Measurements from ENCODE around the gene KCNA3. TPM values are rescaled to one million over a fixed set of nuclear protein-coding genes. Genes with fewer than 3 reads are reported as not detected.

The KCNA3 gene
- polyA plus RNA-seq, 3 donors from 2014 or later: 11.7 to 15.3 (median 12.4) TPM

GRCh38 chr1:110645211-110645610 is 29.5 kb downstream of the KCNA3 start:
- Mint-ChIP-seq H3K4me3 (no peak overlapping the region), H3K4me1 (peaks cover 38 to 41% of the 10 kb centered on the region in 2 donors), H3K36me3 (peaks cover 0 to 3% (median 0%) of the 10 kb centered on the region in 3 donors), H3K9me3 (peaks cover 0 to under 1% (median 0%) of the 10 kb centered on the region in 6 donors), H3K27me3 (ENCODE audit: low read depth in 3 of 3) (no peaks in the 10 kb centered on the region), H3K27ac (no peak overlapping the region)
- DNase-seq: no peak

- Mint-ChIP-seq H3K4me3 (peak overlapping the region in 2 of 5 donors; percentile 19 to 40), H3K27ac (peak overlapping the region in 1 of 6 donors; percentile 27), H3K27me3 (ENCODE audit: low read depth in 3 of 3) (no peaks in the 10 kb centered on the region), H3K36me3 (peaks cover 0 to 5% (median 3%) of the 10 kb centered on the region in 3 donors), H3K4me1 (peaks cover 49 to 53% of the 10 kb centered on the region in 2 donors), H3K9me3 (peaks cover 0 to 2% (median 0%) of the 10 kb centered on the region in 6 donors)
- no peak for DNase-seq
These were observed 30.8 kb downstream of the KCNA3 start for GRCh38 chr1:110643879-110644472.

- H3K36me3 Mint-ChIP-seq: peaks cover 0 to 5% (median 3%) of the 10 kb centered on the region in 3 donors
- no peak for DNase-seq
- H3K4me1 Mint-ChIP-seq: peaks cover 82 to 84% of the 10 kb centered on the region in 2 donors
- peaks cover 0 to 2% (median 0%) of the 10 kb centered on the region in 6 donors for H3K9me3 Mint-ChIP-seq
- H3K4me3 Mint-ChIP-seq: peak overlapping the region; percentile 10 to 55 (median 30)
- H3K27me3 Mint-ChIP-seq (ENCODE audit: low read depth in 3 of 3): no peaks in the 10 kb centered on the region
- H3K27ac Mint-ChIP-seq: peak overlapping the region in 2 of 6 donors; percentile 43 to 68
These were observed 34.9 kb downstream of the KCNA3 start for GRCh38 chr1:110639724-110640386.

GRCh38 chr1:110638556-110638955 is 36.2 kb downstream of the KCNA3 start:
- Mint-ChIP-seq H3K4me1 (peaks cover 82 to 88% of the 10 kb centered on the region in 2 donors), H3K27me3 (ENCODE audit: low read depth in 3 of 3) (peaks cover 0 to 2% (median 0%) of the 10 kb centered on the region in 3 donors), H3K9me3 (peaks cover 0 to 2% (median 0%) of the 10 kb centered on the region in 6 donors), H3K27ac (no peak overlapping the region), H3K36me3 (peaks cover 0 to 6% (median 3%) of the 10 kb centered on the region in 3 donors), H3K4me3 (no peak overlapping the region)
- DNase-seq: no peak

GRCh38 chr1:110638058-110638457 is 36.7 kb downstream of the KCNA3 start:
- Mint-ChIP-seq H3K4me3 (peak overlapping the region in 1 of 5 donors; percentile 13), H3K27ac (peak overlapping the region in 1 of 6 donors; percentile 41), H3K27me3 (ENCODE audit: low read depth in 3 of 3) (peaks cover 0 to 2% (median 0%) of the 10 kb centered on the region in 3 donors), H3K9me3 (peaks cover 0 to 2% (median 0%) of the 10 kb centered on the region in 6 donors), H3K4me1 (peaks cover 77 to 88% of the 10 kb centered on the region in 2 donors), H3K36me3 (peaks cover 0 to 9% (median 3%) of the 10 kb centered on the region in 3 donors)
- no peak for DNase-seq

- Mint-ChIP-seq H3K4me3 (no peak overlapping the region), H3K4me1 (peaks cover 71 to 84% of the 10 kb centered on the region in 2 donors), H3K36me3 (peaks cover 0 to 9% (median 3%) of the 10 kb centered on the region in 3 donors), H3K27me3 (ENCODE audit: low read depth in 3 of 3) (peaks cover 0 to 2% (median 0%) of the 10 kb centered on the region in 3 donors), H3K9me3 (peaks cover 0 to 2% (median 0%) of the 10 kb centered on the region in 6 donors), H3K27ac (no peak overlapping the region)
- no peak for DNase-seq
These were observed 37.3 kb downstream of the KCNA3 start for GRCh38 chr1:110637475-110637874.

- peak overlapping the region in 5 of 6 donors; percentile 14 to 72 (median 46) for H3K27ac Mint-ChIP-seq
- DNase-seq: no peak
- H3K4me1 Mint-ChIP-seq: peaks cover 60 to 72% of the 10 kb centered on the region in 2 donors
- H3K36me3 Mint-ChIP-seq: peaks cover 0 to 9% (median 3%) of the 10 kb centered on the region in 3 donors
- peak overlapping the region; percentile 57 to 78 (median 62) for H3K4me3 Mint-ChIP-seq
- H3K9me3 Mint-ChIP-seq: peaks cover 0 to 2% (median 0%) of the 10 kb centered on the region in 6 donors
- peaks cover 0 to 2% (median 0%) of the 10 kb centered on the region in 3 donors for H3K27me3 Mint-ChIP-seq (ENCODE audit: low read depth in 3 of 3)
These were observed 38.4 kb downstream of the KCNA3 start for GRCh38 chr1:110636149-110636935.

- peak overlapping the region in 5 of 6 donors; percentile 18 to 72 (median 58) for H3K27ac Mint-ChIP-seq
- peaks cover 0 to 2% (median 0%) of the 10 kb centered on the region in 6 donors for H3K9me3 Mint-ChIP-seq
- no peak for DNase-seq
- peak overlapping the region; percentile 57 to 78 (median 62) for H3K4me3 Mint-ChIP-seq
- peaks cover 0 to 2% (median 0%) of the 10 kb centered on the region in 3 donors for H3K27me3 Mint-ChIP-seq (ENCODE audit: low read depth in 3 of 3)
- peaks cover 52 to 66% of the 10 kb centered on the region in 2 donors for H3K4me1 Mint-ChIP-seq
- H3K36me3 Mint-ChIP-seq: peaks cover 0 to 9% (median 2%) of the 10 kb centered on the region in 3 donors
These were observed 39.3 kb downstream of the KCNA3 start for GRCh38 chr1:110635434-110635833.

GRCh38 chr1:110634455-110635311 is 40.1 kb downstream of the KCNA3 start:
- DNase-seq: no peak
- Mint-ChIP-seq H3K27me3 (ENCODE audit: low read depth in 3 of 3) (peaks cover 0 to 2% (median 0%) of the 10 kb centered on the region in 3 donors), H3K9me3 (no peaks in the 10 kb centered on the region), H3K27ac (peak overlapping the region in 5 of 6 donors; percentile 18 to 65 (median 36)), H3K4me3 (peak overlapping the region in 3 of 5 donors; percentile 43 to 69 (median 57)), H3K4me1 (peaks cover 44 to 59% of the 10 kb centered on the region in 2 donors), H3K36me3 (peaks cover 0 to 9% (median 0%) of the 10 kb centered on the region in 3 donors)

- Mint-ChIP-seq H3K27me3 (ENCODE audit: low read depth in 3 of 3) (peaks cover 0 to 2% (median 0%) of the 10 kb centered on the region in 3 donors), H3K4me1 (peaks cover 39 to 53% of the 10 kb centered on the region in 2 donors), H3K4me3 (no peak overlapping the region), H3K27ac (peak overlapping the region in 1 of 6 donors; percentile 18), H3K36me3 (peaks cover 0 to 4% (median 0%) of the 10 kb centered on the region in 3 donors), H3K9me3 (no peaks in the 10 kb centered on the region)
- no peak for DNase-seq
These were observed 40.7 kb downstream of the KCNA3 start for GRCh38 chr1:110634086-110634454.

- peaks cover 38 to 50% of the 10 kb centered on the region in 2 donors for H3K4me1 Mint-ChIP-seq
- H3K36me3 Mint-ChIP-seq: peaks cover 0 to 4% (median 0%) of the 10 kb centered on the region in 3 donors
- H3K4me3 Mint-ChIP-seq: no peak overlapping the region
- no peak for DNase-seq
- peak overlapping the region in 2 of 6 donors; percentile 13 to 37 for H3K27ac Mint-ChIP-seq
- no peaks in the 10 kb centered on the region for H3K9me3 Mint-ChIP-seq
- peaks cover 0 to 2% (median 0%) of the 10 kb centered on the region in 3 donors for H3K27me3 Mint-ChIP-seq (ENCODE audit: low read depth in 3 of 3)
These were observed 41.1 kb downstream of the KCNA3 start for GRCh38 chr1:110633646-110634030.

- Mint-ChIP-seq H3K27me3 (ENCODE audit: low read depth in 3 of 3) (peaks cover 0 to 2% (median 0%) of the 10 kb centered on the region in 3 donors), H3K36me3 (peaks cover 0 to 4% (median 0%) of the 10 kb centered on the region in 3 donors), H3K9me3 (no peaks in the 10 kb centered on the region), H3K27ac (no peak overlapping the region), H3K4me1 (peaks cover 26 to 38% of the 10 kb centered on the region in 2 donors), H3K4me3 (no peak overlapping the region)
- DNase-seq: no peak
These were observed 42.7 kb downstream of the KCNA3 start for GRCh38 chr1:110631836-110632620.
